ENCODE results near the gene OTULINL. TPM values are rescaled to one million over a fixed set of nuclear protein-coding genes. Genes with fewer than 3 reads are reported as not detected.

Gene OTULINL
- total RNA-seq, 2 donors from 2014 or later = 6.4 to 7.3 TPM

- DNase-seq (ENCODE audit: low spot score) (no peak), ATAC-seq (ENCODE audit: insufficient number of reproducible peaks, low FRiP score, low read depth) (no peak)
- TF ChIP-seq CTCF (IDR thresholded peaks at IDR 0.05) = no peak
- H3K4me1 ChIP-seq (ENCODE audit: control insufficient read depth in 1 of 2, low read depth in 2 of 2) = no peaks in the 10 kb centered on the region
- H3K27ac ChIP-seq = no peak overlapping the region
- no peaks in the 10 kb centered on the region for H3K36me3 ChIP-seq
- no peak overlapping the region for H3K4me3 ChIP-seq
- no peaks in the 10 kb centered on the region for H3K9me3 ChIP-seq
- H3K27me3 ChIP-seq (replicated peaks; ENCODE audit: insufficient read depth) = no peaks in the 10 kb centered on the region
Measured at GRCh38 chr5:14611737-14612136, 30.1 kb downstream of the OTULINL start.

GRCh38 chr5:14614490-14614889, 32.9 kb downstream of the OTULINL start:
- H3K36me3 ChIP-seq = no peaks in the 10 kb centered on the region
- ATAC-seq (ENCODE audit: insufficient number of reproducible peaks, low FRiP score, low read depth) (no peak), DNase-seq (ENCODE audit: low spot score) (no peak)
- no peak overlapping the region for H3K27ac ChIP-seq
- H3K4me1 ChIP-seq (ENCODE audit: control insufficient read depth in 1 of 2, low read depth in 2 of 2) = no peaks in the 10 kb centered on the region
- H3K27me3 ChIP-seq (replicated peaks; ENCODE audit: insufficient read depth) = no peaks in the 10 kb centered on the region
- no peaks in the 10 kb centered on the region for H3K9me3 ChIP-seq
- TF ChIP-seq CTCF (IDR thresholded peaks at IDR 0.05) = no peak
- no peak overlapping the region for H3K4me3 ChIP-seq

GRCh38 chr5:14615365-14615764, 33.8 kb downstream of the OTULINL start:
- no peak overlapping the region for H3K4me3 ChIP-seq
- no peaks in the 10 kb centered on the region for H3K27me3 ChIP-seq (replicated peaks; ENCODE audit: insufficient read depth)
- no peak overlapping the region for H3K27ac ChIP-seq
- no peak for TF ChIP-seq CTCF (IDR thresholded peaks at IDR 0.05)
- ATAC-seq (ENCODE audit: insufficient number of reproducible peaks, low FRiP score, low read depth) (no peak), DNase-seq (ENCODE audit: low spot score) (no peak)
- no peaks in the 10 kb centered on the region for H3K9me3 ChIP-seq
- no peaks in the 10 kb centered on the region for H3K36me3 ChIP-seq
- no peaks in the 10 kb centered on the region for H3K4me1 ChIP-seq (ENCODE audit: control insufficient read depth in 1 of 2, low read depth in 2 of 2)

GRCh38 chr5:14617441-14617840, 35.8 kb downstream of the OTULINL start:
- Histone ChIP-seq H3K27me3 (replicated peaks; ENCODE audit: insufficient read depth) (no peaks in the 10 kb centered on the region), H3K27ac (no peak overlapping the region), H3K36me3 (no peaks in the 10 kb centered on the region), H3K4me1 (ENCODE audit: control insufficient read depth in 1 of 2, low read depth in 2 of 2) (no peaks in the 10 kb centered on the region), H3K9me3 (no peaks in the 10 kb centered on the region), H3K4me3 (no peak overlapping the region)
- ATAC-seq (ENCODE audit: insufficient number of reproducible peaks, low FRiP score, low read depth) = no peak
- DNase-seq (ENCODE audit: low spot score) = no peak
- TF ChIP-seq CTCF (IDR thresholded peaks at IDR 0.05) = no peak

GRCh38 chr5:14627270-14627669, 45.7 kb downstream of the OTULINL start:
- Histone ChIP-seq H3K4me3 (no peak overlapping the region), H3K9me3 (no peaks in the 10 kb centered on the region), H3K27ac (no peak overlapping the region), H3K27me3 (replicated peaks; ENCODE audit: insufficient read depth) (no peaks in the 10 kb centered on the region), H3K36me3 (no peaks in the 10 kb centered on the region), H3K4me1 (ENCODE audit: control insufficient read depth in 1 of 2, low read depth in 2 of 2) (no peaks in the 10 kb centered on the region)
- DNase-seq (ENCODE audit: low spot score) (no peak), ATAC-seq (ENCODE audit: insufficient number of reproducible peaks, low FRiP score, low read depth) (no peak)
- no peak for TF ChIP-seq CTCF (IDR thresholded peaks at IDR 0.05)
